CD4-positive, CD25-positive, alpha-beta regulatory T cell (primary cell): ENCODE results near the gene ROBO2. TPM values are rescaled to one million over a fixed set of nuclear protein-coding genes. Genes with fewer than 3 reads are reported as not detected.

Experiments used
- ATAC-seq, 2 donors: fragments of 150-1000 bp; cut with Tn5 transposase; one replicate each; pipeline ENCODE4 v1.10.0; 2021; ENCODE audit warnings: low read depth in 2 of 2, moderate number of reproducible peaks in 2 of 2, moderate library complexity in 1 of 2
- DNase-seq, 3 donors: peaks; one replicate each; pipeline versions ENCODE4 v3.0.0 to v3.0.0-alpha.2; 2012 to 2022; ENCODE audit warnings: mixed read lengths in 1 of 3
- H3K27ac ChIP-seq: one replicate; pipeline ENCODE4 v1.7.0; 2013; ENCODE audit warnings: mild to moderate bottlenecking, low read length; ENCODE audit not compliant: insufficient read depth, poor library complexity, severe bottlenecking
- H3K27me3 ChIP-seq: one replicate; pipeline ENCODE4 v1.7.0; 2013; ENCODE audit warnings: low read length; ENCODE audit not compliant: control insufficient read depth, insufficient read depth
- H3K36me3 ChIP-seq: one replicate; pipeline ENCODE4 v1.7.0; 2013; ENCODE audit warnings: mild to moderate bottlenecking, low read length, moderate library complexity; ENCODE audit not compliant: control insufficient read depth, insufficient read depth
- H3K4me1 ChIP-seq: 2 replicates; pipeline ENCODE4 v1.7.0; 2013; ENCODE audit warnings: mild to moderate bottlenecking, low read length; ENCODE audit not compliant: insufficient read depth, control insufficient read depth, poor library complexity, severe bottlenecking
- H3K4me3 ChIP-seq: one replicate; pipeline ENCODE4 v1.7.0; 2013; ENCODE audit warnings: low read depth, mild to moderate bottlenecking, low read length, moderate library complexity
- H3K9me3 ChIP-seq, 2 experiments: 1 replicate in 1 of 2; 2 replicates in 1 of 2; pipeline ENCODE4 v1.7.0; 2013; ENCODE audit warnings: low read length in 2 of 2, mild to moderate bottlenecking in 1 of 2, moderate library complexity in 1 of 2; ENCODE audit not compliant: control insufficient read depth in 2 of 2
- H3K27ac Mint-ChIP-seq, 3 donors: one replicate each; pipeline ENCODE4 v1.8.0; 2020 to 2022; ENCODE audit warnings: mild to moderate bottlenecking in 3 of 3, mixed read lengths in 3 of 3, moderate library complexity in 2 of 3
- H3K27me3 Mint-ChIP-seq: one replicate; pipeline ENCODE4 v1.8.0; 2022; ENCODE audit warnings: mild to moderate bottlenecking, mixed read lengths
- H3K36me3 Mint-ChIP-seq: one replicate; pipeline ENCODE4 v1.8.0; 2020; ENCODE audit warnings: mixed read lengths
- H3K4me1 Mint-ChIP-seq, 4 donors: one replicate each; pipeline ENCODE4 v1.8.0; 2020 to 2022; ENCODE audit warnings: mixed read lengths in 4 of 4, mild to moderate bottlenecking in 1 of 4
- H3K4me3 Mint-ChIP-seq, 4 donors: one replicate each; pipeline ENCODE4 v1.8.0; 2020 to 2022; ENCODE audit warnings: mild to moderate bottlenecking in 4 of 4, mixed read lengths in 4 of 4, moderate library complexity in 3 of 4
- H3K9me3 Mint-ChIP-seq, 7 donors: one replicate each; pipeline ENCODE4 v1.8.0; 2020 to 2022; ENCODE audit warnings: mixed read lengths in 7 of 7, mild to moderate bottlenecking in 3 of 7, moderate library complexity in 2 of 7
- polyA plus RNA-seq, 4 donors: library from polyadenylated mRNA; unstranded; fragments of 300-500 nt; fragmentation: Illumina TruSeq; gene quantifications; one replicate each; pipeline ENCODE4 v1.2.3, GENCODE V29; 2021
- total RNA-seq: library from RNA; stranded (reverse); gene quantifications from one replicate; pipeline ENCODE4 v1.2.3, GENCODE V29; 2022

Gene ROBO2
- total and polyA plus RNA-seq, 5 donors from 2014 or later: not detected

- H3K27me3 Mint-ChIP-seq: no peaks in the 10 kb centered on the region
- H3K4me3 Mint-ChIP-seq: no peak overlapping the region
- no peaks in the 10 kb centered on the region for H3K36me3 Mint-ChIP-seq
- Histone ChIP-seq H3K36me3 (no peaks in the 10 kb centered on the region), H3K4me1 (no peaks in the 10 kb centered on the region), H3K27me3 (no peaks in the 10 kb centered on the region), H3K27ac (no peak overlapping the region), H3K9me3 (no peaks in the 10 kb centered on the region), H3K4me3 (no peak overlapping the region)
- peak overlapping the region in 1 of 3 donors; percentile 79 for H3K27ac Mint-ChIP-seq
- ATAC-seq: no peak
- no peaks in the 10 kb centered on the region for H3K4me1 Mint-ChIP-seq
- no peak for DNase-seq
- peaks cover 0 to 10% (median 1%) of the 10 kb centered on the region in 7 donors for H3K9me3 Mint-ChIP-seq
Measured at GRCh38 chr3:77304700-77305021, 264.8 kb downstream of the ROBO2 start.

GRCh38 chr3:77309460-77309859 is 269.6 kb downstream of the ROBO2 start:
- Mint-ChIP-seq H3K9me3 (peaks cover 0 to 13% (median 1%) of the 10 kb centered on the region in 7 donors), H3K4me3 (no peak overlapping the region), H3K4me1 (no peaks in the 10 kb centered on the region), H3K27me3 (no peaks in the 10 kb centered on the region), H3K27ac (no peak overlapping the region), H3K36me3 (no peaks in the 10 kb centered on the region)
- Histone ChIP-seq H3K9me3 (no peaks in the 10 kb centered on the region), H3K27me3 (no peaks in the 10 kb centered on the region), H3K27ac (no peak overlapping the region), H3K4me1 (no peaks in the 10 kb centered on the region), H3K4me3 (no peak overlapping the region), H3K36me3 (no peaks in the 10 kb centered on the region)
- no peak for ATAC-seq
- no peak for DNase-seq

- ATAC-seq: no peak
- no peaks in the 10 kb centered on the region for H3K27me3 Mint-ChIP-seq
Measured at GRCh38 chr3:77313843-77314242, 273.9 kb downstream of the ROBO2 start.

GRCh38 chr3:77319711-77320110 is 279.8 kb downstream of the ROBO2 start:
- Mint-ChIP-seq H3K27me3 (no peaks in the 10 kb centered on the region), H3K36me3 (no peaks in the 10 kb centered on the region)
- no peak for ATAC-seq

More at GRCh38 chr3:77313843-77314242, 273.9 kb downstream of the ROBO2 start:
- Histone ChIP-seq H3K4me3 (no peak overlapping the region), H3K27ac (no peak overlapping the region), H3K9me3 (no peaks in the 10 kb centered on the region), H3K27me3 (no peaks in the 10 kb centered on the region), H3K36me3 (no peaks in the 10 kb centered on the region), H3K4me1 (no peaks in the 10 kb centered on the region)
- H3K4me1 Mint-ChIP-seq: no peaks in the 10 kb centered on the region
- no peak overlapping the region for H3K4me3 Mint-ChIP-seq
- DNase-seq: no peak
- H3K36me3 Mint-ChIP-seq: no peaks in the 10 kb centered on the region
- no peak overlapping the region for H3K27ac Mint-ChIP-seq
- peaks cover 0 to 9% (median 1%) of the 10 kb centered on the region in 7 donors for H3K9me3 Mint-ChIP-seq

GRCh38 chr3:77320514-77320913 is 280.6 kb downstream of the ROBO2 start:
- no peaks in the 10 kb centered on the region for H3K9me3 ChIP-seq
- no peaks in the 10 kb centered on the region for H3K36me3 ChIP-seq
- Mint-ChIP-seq H3K27me3 (no peaks in the 10 kb centered on the region), H3K4me3 (no peak overlapping the region), H3K9me3 (peaks cover 0 to 11% (median 3%) of the 10 kb centered on the region in 7 donors), H3K4me1 (no peaks in the 10 kb centered on the region), H3K27ac (no peak overlapping the region), H3K36me3 (no peaks in the 10 kb centered on the region)
- ATAC-seq (no peak), DNase-seq (peak in 1 of 3 donors; percentile 36)
- H3K27ac ChIP-seq: no peak overlapping the region
- H3K4me3 ChIP-seq: no peak overlapping the region
- H3K27me3 ChIP-seq: no peaks in the 10 kb centered on the region
- H3K4me1 ChIP-seq: no peaks in the 10 kb centered on the region

More at GRCh38 chr3:77319711-77320110, 279.8 kb downstream of the ROBO2 start:
- Histone ChIP-seq H3K4me3 (no peak overlapping the region), H3K27me3 (no peaks in the 10 kb centered on the region), H3K4me1 (no peaks in the 10 kb centered on the region), H3K27ac (no peak overlapping the region), H3K9me3 (no peaks in the 10 kb centered on the region), H3K36me3 (no peaks in the 10 kb centered on the region)
- Mint-ChIP-seq H3K27ac (no peak overlapping the region), H3K9me3 (peaks cover 0 to 11% (median 3%) of the 10 kb centered on the region in 7 donors), H3K4me1 (no peaks in the 10 kb centered on the region), H3K4me3 (no peak overlapping the region)
- no peak for DNase-seq

- DNase-seq (no peak), ATAC-seq (no peak)
- no peaks in the 10 kb centered on the region for H3K9me3 ChIP-seq
- H3K4me3 ChIP-seq: no peak overlapping the region
- Mint-ChIP-seq H3K36me3 (no peaks in the 10 kb centered on the region), H3K9me3 (peaks cover 0 to 12% (median 3%) of the 10 kb centered on the region in 7 donors), H3K27me3 (no peaks in the 10 kb centered on the region), H3K4me3 (no peak overlapping the region), H3K4me1 (no peaks in the 10 kb centered on the region), H3K27ac (no peak overlapping the region)
- H3K36me3 ChIP-seq: no peaks in the 10 kb centered on the region
- H3K27ac ChIP-seq: no peak overlapping the region
- no peaks in the 10 kb centered on the region for H3K4me1 ChIP-seq
- H3K27me3 ChIP-seq: no peaks in the 10 kb centered on the region
Measured at GRCh38 chr3:77321646-77322045, 281.7 kb downstream of the ROBO2 start.

- DNase-seq: no peak
- Histone ChIP-seq H3K27ac (no peak overlapping the region), H3K9me3 (no peaks in the 10 kb centered on the region), H3K4me3 (no peak overlapping the region), H3K36me3 (no peaks in the 10 kb centered on the region), H3K4me1 (no peaks in the 10 kb centered on the region), H3K27me3 (no peaks in the 10 kb centered on the region)
- H3K4me3 Mint-ChIP-seq: no peak overlapping the region
- no peaks in the 10 kb centered on the region for H3K36me3 Mint-ChIP-seq
- H3K27me3 Mint-ChIP-seq: no peaks in the 10 kb centered on the region
- no peaks in the 10 kb centered on the region for H3K4me1 Mint-ChIP-seq
- H3K9me3 Mint-ChIP-seq: peaks cover 2 to 26% (median 6%) of the 10 kb centered on the region in 7 donors
- H3K27ac Mint-ChIP-seq: no peak overlapping the region
- no peak for ATAC-seq
Measured at GRCh38 chr3:77323626-77324025, 283.7 kb downstream of the ROBO2 start.

GRCh38 chr3:77324105-77324504 is 284.2 kb downstream of the ROBO2 start:
- H3K9me3 ChIP-seq: no peaks in the 10 kb centered on the region
- H3K27ac Mint-ChIP-seq: no peak overlapping the region
- H3K27ac ChIP-seq: no peak overlapping the region
- H3K27me3 ChIP-seq: no peaks in the 10 kb centered on the region
- H3K4me3 ChIP-seq: no peak overlapping the region
- H3K4me1 Mint-ChIP-seq: no peaks in the 10 kb centered on the region
- no peak for ATAC-seq
- DNase-seq: no peak
- no peaks in the 10 kb centered on the region for H3K4me1 ChIP-seq
- no peaks in the 10 kb centered on the region for H3K36me3 ChIP-seq
- H3K27me3 Mint-ChIP-seq: no peaks in the 10 kb centered on the region
- no peak overlapping the region for H3K4me3 Mint-ChIP-seq
- no peaks in the 10 kb centered on the region for H3K36me3 Mint-ChIP-seq
- H3K9me3 Mint-ChIP-seq: peaks cover 2 to 25% (median 6%) of the 10 kb centered on the region in 7 donors
